ENCODE results near the gene AUNIP.

AUNIP gene

DNA sequence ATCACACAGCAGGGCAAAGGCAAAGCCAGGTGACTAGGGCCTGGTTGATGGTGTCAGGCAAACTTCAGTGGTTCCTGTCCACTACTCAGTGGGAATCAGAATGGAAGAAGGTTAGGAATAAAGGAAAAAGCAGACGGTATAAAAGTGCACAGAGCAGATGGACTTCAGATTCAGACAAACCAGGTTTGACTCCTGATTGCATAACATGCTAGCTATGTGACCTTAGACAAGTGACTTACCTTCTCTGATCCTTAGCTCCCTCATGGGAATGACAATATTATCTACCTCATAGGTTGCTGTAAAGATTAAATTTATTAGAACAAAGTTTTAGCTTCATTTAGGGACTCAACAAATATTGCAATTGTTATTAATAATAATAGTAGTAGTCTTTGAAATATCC, 11.4 kb upstream of the AUNIP start:
- DNase-seq (ENCODE audit: low spot score in 2 of 2) (no peak), ATAC-seq (replicated peaks; ENCODE audit: extremely low read depth, poor library complexity, severe bottlenecking) (no peak)
- Mint-ChIP-seq H3K9me3 (no peaks in the 10 kb centered on the region), H3K36me3 (ENCODE audit: insufficient read depth) (peaks cover 4% of the 10 kb centered on the region), H3K4me3 (no peak overlapping the region), H3K27ac (ENCODE audit: low read depth) (no peak overlapping the region), H3K27me3 (no peaks in the 10 kb centered on the region), H3K4me1 (peaks cover 5% of the 10 kb centered on the region)

DNA sequence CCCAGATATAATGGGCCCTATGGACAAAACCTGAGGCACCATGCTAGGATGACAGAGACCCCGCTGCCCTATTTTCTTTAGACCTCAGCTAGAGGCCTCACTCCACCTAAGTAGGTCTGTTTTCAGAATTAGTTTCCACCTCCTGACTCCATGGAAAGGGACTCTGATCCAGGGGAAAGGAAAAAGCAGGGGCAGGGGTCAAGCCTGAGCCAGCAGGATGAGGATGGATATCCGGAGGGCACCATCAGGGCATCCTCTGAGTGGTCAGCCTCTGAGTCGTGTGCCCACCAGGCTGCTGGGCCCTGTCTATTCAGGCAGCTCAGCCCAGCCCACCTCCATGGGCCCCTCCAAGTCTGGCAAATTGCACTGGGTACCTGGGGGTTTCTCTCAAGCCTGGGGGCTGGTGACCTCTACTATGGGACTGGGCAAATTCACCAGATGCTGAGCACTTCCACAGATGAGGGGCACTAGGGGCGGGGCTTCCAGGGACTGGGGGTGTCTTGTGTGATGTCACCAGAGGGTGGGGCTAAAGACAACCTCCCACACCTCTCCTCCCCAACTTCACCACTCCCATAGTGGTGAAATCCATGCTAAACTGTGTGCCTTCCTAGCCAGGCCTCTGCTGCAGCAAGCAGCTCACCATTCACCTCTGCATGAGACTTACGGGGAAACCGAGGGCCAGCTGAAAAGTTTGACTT, 10.8 kb upstream of the AUNIP start:
- no peak for ATAC-seq (replicated peaks; ENCODE audit: extremely low read depth, poor library complexity, severe bottlenecking)
- no peak for DNase-seq (ENCODE audit: low spot score in 2 of 2)
- no peaks in the 10 kb centered on the region for H3K27me3 Mint-ChIP-seq
- H3K27ac Mint-ChIP-seq (ENCODE audit: low read depth) = no peak overlapping the region
- H3K4me1 Mint-ChIP-seq = peaks cover 4% of the 10 kb centered on the region
- H3K36me3 Mint-ChIP-seq (ENCODE audit: insufficient read depth) = peaks cover 2% of the 10 kb centered on the region
- no peaks in the 10 kb centered on the region for H3K9me3 Mint-ChIP-seq
- no peak overlapping the region for H3K4me3 Mint-ChIP-seq

DNA sequence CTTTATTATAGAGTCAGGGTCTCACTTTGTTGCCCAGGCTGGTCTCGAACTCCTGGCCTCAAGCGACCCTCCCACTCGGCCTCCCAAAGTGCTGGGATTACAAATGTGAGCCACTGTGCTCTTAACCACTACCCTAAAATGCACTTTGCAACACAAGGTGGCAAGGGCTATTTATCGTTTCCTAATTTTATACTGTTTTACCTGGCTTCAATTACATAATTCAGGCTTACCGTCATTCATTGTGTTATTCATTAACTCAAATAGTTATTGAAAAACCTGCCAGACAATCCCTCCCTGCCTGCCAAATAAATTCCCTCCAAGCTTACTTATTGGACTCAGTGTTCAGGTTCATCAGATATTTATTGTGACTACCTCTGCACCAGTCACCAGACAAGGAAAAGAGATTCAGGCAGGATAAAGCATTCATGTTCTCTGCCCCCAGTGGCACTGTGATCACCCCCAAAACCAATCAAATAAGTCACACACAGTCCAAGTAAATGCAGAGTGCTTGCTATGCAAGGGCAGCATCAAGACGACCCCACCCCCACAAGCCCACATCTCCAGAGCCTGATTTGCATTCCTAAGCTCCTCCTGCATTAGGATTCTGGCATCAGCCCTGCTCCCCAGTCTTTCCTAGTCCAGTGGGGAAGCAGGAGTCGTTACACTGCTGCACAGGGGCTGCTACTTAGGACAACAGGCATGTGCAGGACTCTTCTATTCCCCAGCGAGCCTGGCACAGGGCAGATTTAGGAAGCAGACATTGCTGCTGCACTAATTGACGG, 8.1 kb upstream of the AUNIP start:
- no peak overlapping the region for H3K27ac Mint-ChIP-seq (ENCODE audit: low read depth)
- ATAC-seq (replicated peaks; ENCODE audit: extremely low read depth, poor library complexity, severe bottlenecking) (no peak), DNase-seq (ENCODE audit: low spot score in 2 of 2) (no peak)
- H3K4me1 Mint-ChIP-seq = no peaks in the 10 kb centered on the region
- no peaks in the 10 kb centered on the region for H3K36me3 Mint-ChIP-seq (ENCODE audit: insufficient read depth)
- no peak overlapping the region for H3K4me3 Mint-ChIP-seq
- H3K27me3 Mint-ChIP-seq = no peaks in the 10 kb centered on the region
- H3K9me3 Mint-ChIP-seq = no peaks in the 10 kb centered on the region

DNA sequence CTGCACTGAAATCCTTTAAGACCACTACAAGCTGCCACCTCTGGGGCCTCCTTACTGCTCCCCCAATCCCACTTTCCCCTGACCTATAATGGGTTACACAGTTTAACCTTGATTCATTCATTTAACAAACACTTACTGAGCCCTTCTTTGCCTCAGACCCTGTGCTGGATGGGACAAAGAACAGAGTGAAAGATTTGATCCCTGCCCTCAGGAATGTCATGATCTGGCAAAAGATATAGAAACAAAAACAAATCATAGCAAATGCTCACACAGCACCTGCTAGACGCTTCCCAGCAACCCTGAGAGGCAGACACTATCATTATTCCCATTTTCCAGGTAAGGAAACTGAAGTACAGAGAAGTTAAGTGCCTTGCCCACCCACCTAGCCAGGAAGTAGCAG, 7.0 kb upstream of the AUNIP start:
- ATAC-seq (replicated peaks; ENCODE audit: extremely low read depth, poor library complexity, severe bottlenecking) (no peak), DNase-seq (ENCODE audit: low spot score in 2 of 2) (no peak)
- Mint-ChIP-seq H3K36me3 (ENCODE audit: insufficient read depth) (no peaks in the 10 kb centered on the region), H3K27me3 (no peaks in the 10 kb centered on the region), H3K27ac (ENCODE audit: low read depth) (no peak overlapping the region), H3K9me3 (no peaks in the 10 kb centered on the region), H3K4me1 (no peaks in the 10 kb centered on the region), H3K4me3 (no peak overlapping the region)

DNA sequence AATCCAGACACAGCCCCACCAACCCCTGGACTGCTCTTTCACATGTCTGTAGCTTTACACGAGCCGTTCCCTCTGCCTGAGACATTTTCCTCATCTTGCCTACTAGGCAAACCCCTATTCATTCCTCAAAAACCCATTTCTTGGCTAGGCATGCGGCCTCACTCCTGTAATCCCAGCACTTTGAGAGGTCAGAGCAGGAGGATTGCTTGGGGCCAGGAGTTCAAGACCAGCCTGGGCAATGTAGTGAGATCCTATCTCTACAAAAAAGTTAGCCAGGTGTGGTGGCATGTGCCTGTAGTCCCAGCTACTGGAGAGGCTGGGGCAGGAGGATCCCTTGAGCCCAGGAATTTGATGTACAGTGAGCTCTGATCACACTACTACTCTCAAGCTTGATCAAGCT, 5.2 kb upstream of the AUNIP start:
- H3K36me3 Mint-ChIP-seq (ENCODE audit: insufficient read depth) = no peaks in the 10 kb centered on the region
- H3K27ac Mint-ChIP-seq (ENCODE audit: low read depth) = no peak overlapping the region
- H3K4me1 Mint-ChIP-seq = peaks cover 5% of the 10 kb centered on the region
- DNase-seq (ENCODE audit: low spot score in 2 of 2) = no peak
- no peaks in the 10 kb centered on the region for H3K27me3 Mint-ChIP-seq
- no peaks in the 10 kb centered on the region for H3K9me3 Mint-ChIP-seq
- no peak for ATAC-seq (replicated peaks; ENCODE audit: extremely low read depth, poor library complexity, severe bottlenecking)
- no peak overlapping the region for H3K4me3 Mint-ChIP-seq

DNA sequence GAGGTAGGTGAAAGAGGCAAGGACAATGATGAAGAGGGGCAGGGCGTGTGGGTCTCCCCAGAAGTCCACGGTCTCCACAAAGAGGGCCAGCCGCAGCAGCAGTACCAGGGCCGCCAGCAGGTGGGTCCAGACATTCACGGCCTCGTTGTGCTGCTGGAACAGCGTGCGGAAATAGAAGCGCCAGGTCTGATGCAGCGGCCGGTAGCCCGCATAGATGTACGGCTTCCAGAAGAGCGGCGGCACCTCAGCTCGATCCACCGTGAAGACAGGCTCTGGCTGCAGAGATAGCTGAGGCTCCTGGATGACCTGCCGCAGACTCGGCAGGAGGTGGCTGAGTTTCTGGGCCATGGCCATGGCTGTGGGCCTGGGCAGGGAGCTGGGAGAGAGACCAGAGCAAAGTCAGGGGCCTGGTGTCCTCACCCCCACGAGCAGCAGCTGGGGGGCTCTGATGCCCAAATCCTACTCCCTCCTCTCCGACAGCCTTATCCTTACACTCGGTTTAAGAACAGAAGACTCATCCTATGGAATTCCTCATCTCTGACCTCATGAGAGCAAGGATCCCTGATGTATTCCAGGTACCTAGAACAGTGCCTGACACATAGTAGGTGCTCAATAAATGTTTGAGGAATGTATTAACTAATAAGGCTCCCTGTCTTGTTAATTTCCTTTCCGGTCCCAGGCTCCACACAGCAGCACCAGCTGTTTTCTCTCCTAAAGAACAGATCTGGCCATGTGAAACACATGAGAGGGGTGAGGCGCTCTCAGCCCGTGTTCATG, 4.4 kb upstream of the AUNIP start:
- no peak for ATAC-seq (replicated peaks; ENCODE audit: extremely low read depth, poor library complexity, severe bottlenecking)
- DNase-seq (ENCODE audit: low spot score in 2 of 2) = no peak
- no peaks in the 10 kb centered on the region for H3K9me3 Mint-ChIP-seq
- peaks cover 12% of the 10 kb centered on the region for H3K4me1 Mint-ChIP-seq
- H3K4me3 Mint-ChIP-seq = no peak overlapping the region
- H3K36me3 Mint-ChIP-seq (ENCODE audit: insufficient read depth) = no peaks in the 10 kb centered on the region
- H3K27me3 Mint-ChIP-seq = no peaks in the 10 kb centered on the region
- no peak overlapping the region for H3K27ac Mint-ChIP-seq (ENCODE audit: low read depth)

DNA sequence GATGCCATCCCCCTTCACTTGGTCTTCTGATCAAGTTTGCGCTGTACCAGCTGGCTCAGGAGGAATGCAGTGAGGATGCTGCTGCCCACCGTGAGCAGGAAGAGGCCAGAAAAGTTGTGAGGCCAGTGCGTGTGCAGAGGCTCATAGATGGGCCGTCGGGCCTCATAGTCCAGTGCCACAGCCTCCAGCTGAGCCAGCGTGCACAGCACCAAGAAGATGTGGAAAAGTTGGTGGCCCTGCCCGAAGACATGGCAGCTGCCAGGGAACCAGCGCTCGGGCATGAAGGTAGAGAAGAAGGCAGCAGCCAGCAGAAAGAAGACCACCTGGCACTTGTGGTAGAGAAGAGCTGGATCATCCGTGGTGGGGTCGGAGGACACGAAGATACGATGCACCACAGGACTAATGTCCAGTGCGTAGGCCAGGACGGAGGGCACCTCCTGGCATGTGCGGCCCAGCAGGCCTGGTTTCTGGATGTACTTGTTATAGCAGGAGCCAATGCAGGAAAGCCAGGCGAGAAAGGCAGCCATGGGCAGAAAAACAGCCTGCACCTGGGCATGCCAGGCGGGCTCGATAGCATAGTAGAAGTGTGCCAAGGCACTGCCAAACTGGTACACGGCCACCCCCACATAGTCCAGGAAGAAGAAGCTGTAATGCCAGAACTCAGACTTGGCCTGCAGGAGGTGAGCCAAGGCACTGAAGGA, 3.7 kb upstream of the AUNIP start:
- H3K4me1 Mint-ChIP-seq = peaks cover 17% of the 10 kb centered on the region
- H3K9me3 Mint-ChIP-seq = no peaks in the 10 kb centered on the region
- no peaks in the 10 kb centered on the region for H3K27me3 Mint-ChIP-seq
- ATAC-seq (replicated peaks; ENCODE audit: extremely low read depth, poor library complexity, severe bottlenecking) (no peak), DNase-seq (ENCODE audit: low spot score in 2 of 2) (no peak)
- H3K27ac Mint-ChIP-seq (ENCODE audit: low read depth) = no peak overlapping the region
- H3K4me3 Mint-ChIP-seq = no peak overlapping the region
- no peaks in the 10 kb centered on the region for H3K36me3 Mint-ChIP-seq (ENCODE audit: insufficient read depth)

DNA sequence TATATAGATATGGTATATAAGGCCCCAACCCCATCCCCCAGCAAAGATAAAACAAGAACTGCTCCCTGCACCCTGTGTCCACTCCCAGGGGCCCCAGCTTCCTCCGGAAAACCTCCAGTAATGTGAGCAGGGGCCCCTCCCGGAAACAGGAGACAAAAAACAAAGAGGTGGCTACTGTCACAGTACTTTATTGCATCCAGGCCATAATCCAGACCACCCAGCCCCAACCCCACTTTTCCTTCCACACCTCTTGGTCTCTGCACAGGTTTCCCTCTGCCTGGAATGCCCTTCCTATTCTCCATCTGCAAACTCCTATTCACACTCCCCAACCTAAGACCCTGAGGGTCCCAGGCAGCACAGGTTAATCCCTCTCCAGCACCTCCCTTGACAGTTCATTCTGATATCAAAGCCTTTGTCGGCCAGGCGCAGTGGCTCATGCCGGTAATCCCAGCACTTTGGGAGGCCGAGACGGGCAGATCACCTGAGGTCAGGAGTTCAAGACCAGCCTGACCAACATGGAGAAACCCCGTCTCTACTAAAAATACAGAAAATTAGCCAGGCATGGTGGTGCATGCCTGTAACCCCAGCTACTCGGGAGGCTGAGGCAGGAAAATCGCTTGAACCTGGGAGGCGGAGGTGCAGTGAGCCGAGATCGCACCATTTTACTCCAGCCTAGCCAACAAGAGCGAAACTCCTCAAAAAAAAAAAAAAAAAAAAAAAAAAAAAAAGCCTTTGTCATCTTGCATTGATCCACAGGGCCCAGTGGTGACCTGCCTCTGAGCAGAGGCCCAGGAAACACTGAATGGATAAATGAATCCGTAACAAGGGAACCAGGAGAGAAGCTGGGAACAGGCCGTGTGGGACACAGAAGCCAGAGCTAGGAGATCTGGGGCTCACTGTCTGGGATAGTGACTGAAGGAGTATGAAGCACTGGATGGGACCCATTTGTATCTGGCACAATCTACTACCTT, 2.3 kb upstream of the AUNIP start:
- DNase-seq (ENCODE audit: low spot score in 2 of 2) = no peak
- no peak overlapping the region for H3K4me3 Mint-ChIP-seq
- no peak overlapping the region for H3K27ac Mint-ChIP-seq (ENCODE audit: low read depth)

DNA sequence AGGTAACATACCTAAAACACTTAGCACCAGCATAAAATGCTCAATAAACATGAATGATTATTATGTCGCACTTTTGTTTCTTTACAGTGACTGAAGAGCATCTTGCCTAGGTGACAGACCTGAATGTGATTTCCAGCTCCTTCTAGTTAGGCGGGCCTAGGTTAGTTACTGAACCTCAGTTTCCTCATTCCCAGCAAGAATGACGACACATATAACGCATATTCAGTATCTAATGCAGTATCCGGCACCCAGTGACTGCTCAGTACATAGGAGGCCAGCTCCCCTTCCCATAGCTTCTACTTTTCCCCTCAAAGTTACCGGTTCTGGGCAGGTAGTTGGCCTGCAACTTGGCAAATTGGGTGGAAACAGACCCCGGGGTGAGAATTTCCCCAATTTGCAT, 763 bp downstream of the AUNIP start:
- peak overlapping the region; percentile 52 for H3K27ac Mint-ChIP-seq (ENCODE audit: low read depth)
- no peak for ATAC-seq (replicated peaks; ENCODE audit: extremely low read depth, poor library complexity, severe bottlenecking)

More for the DNA sequence above, 2.3 kb upstream of the AUNIP start:
- ATAC-seq (replicated peaks; ENCODE audit: extremely low read depth, poor library complexity, severe bottlenecking) = no peak
- Mint-ChIP-seq H3K27me3 (no peaks in the 10 kb centered on the region), H3K9me3 (no peaks in the 10 kb centered on the region), H3K4me1 (peaks cover 17% of the 10 kb centered on the region), H3K36me3 (ENCODE audit: insufficient read depth) (peaks cover 1% of the 10 kb centered on the region)

DNA sequence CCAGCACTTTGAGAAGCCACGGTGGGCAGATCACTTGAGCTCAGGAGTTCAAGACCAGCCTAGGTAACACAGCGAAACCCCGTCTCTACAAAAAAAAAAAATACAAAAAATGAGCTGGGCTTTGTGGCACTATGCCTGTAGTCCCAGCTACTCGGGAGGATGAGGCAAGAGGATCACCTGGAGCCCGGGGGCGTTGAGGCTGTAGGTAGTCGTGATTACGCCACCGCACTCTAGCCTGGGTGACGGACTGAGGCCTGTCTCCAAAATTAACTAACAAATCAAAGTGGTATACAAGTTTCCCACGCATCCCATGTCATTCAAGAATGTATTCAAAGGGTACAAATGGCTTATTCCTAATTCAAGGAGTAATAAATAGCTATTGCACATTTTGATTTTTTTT, 2.4 kb downstream of the AUNIP start:
- ATAC-seq (replicated peaks; ENCODE audit: extremely low read depth, poor library complexity, severe bottlenecking) (no peak), DNase-seq (ENCODE audit: low spot score in 2 of 2) (no peak)
- Mint-ChIP-seq H3K4me3 (no peak overlapping the region), H3K4me1 (peaks cover 17% of the 10 kb centered on the region), H3K9me3 (no peaks in the 10 kb centered on the region), H3K27me3 (no peaks in the 10 kb centered on the region), H3K27ac (ENCODE audit: low read depth) (no peak overlapping the region), H3K36me3 (ENCODE audit: insufficient read depth) (peaks cover 3% of the 10 kb centered on the region)

More for the DNA sequence above, 763 bp downstream of the AUNIP start:
- H3K36me3 Mint-ChIP-seq (ENCODE audit: insufficient read depth) = peaks cover 3% of the 10 kb centered on the region
- H3K4me3 Mint-ChIP-seq = peak overlapping the region; percentile 83
- H3K27me3 Mint-ChIP-seq = no peaks in the 10 kb centered on the region
- peaks cover 17% of the 10 kb centered on the region for H3K4me1 Mint-ChIP-seq
- no peak for DNase-seq (ENCODE audit: low spot score in 2 of 2)
- no peaks in the 10 kb centered on the region for H3K9me3 Mint-ChIP-seq

DNA sequence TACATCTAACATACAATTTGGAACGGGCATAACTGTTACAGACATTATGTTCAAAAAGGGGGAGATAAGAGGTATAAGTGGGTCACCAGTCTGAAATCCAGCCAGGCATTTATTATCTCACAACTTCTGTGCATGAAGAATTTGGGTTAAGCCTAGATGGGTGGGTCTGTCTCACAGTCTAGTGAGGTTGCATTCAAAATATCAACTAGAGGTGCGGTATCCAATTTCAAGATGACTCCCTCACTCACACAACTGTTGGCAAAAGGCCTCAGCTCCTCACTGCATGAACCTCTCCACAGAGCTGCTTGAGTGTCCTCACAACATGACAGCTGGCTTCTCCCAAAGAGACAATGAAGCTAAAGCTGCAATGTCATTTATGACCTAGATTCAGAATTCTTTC, 4.7 kb downstream of the AUNIP start:
- no peak for DNase-seq (ENCODE audit: low spot score in 2 of 2)
- H3K4me3 Mint-ChIP-seq = no peak overlapping the region
- H3K27ac Mint-ChIP-seq (ENCODE audit: low read depth) = no peak overlapping the region
- ATAC-seq (replicated peaks; ENCODE audit: extremely low read depth, poor library complexity, severe bottlenecking) = no peak
- H3K9me3 Mint-ChIP-seq = no peaks in the 10 kb centered on the region
- no peaks in the 10 kb centered on the region for H3K27me3 Mint-ChIP-seq
- peaks cover 3% of the 10 kb centered on the region for H3K36me3 Mint-ChIP-seq (ENCODE audit: insufficient read depth)
- H3K4me1 Mint-ChIP-seq = peaks cover 14% of the 10 kb centered on the region
